ENCODE results near the gene STK36. TPM values are rescaled to one million over a fixed set of nuclear protein-coding genes. Genes with fewer than 3 reads are reported as not detected.

Gene STK36
- total RNA-seq, 1 donor = 18.0 TPM

DNA sequence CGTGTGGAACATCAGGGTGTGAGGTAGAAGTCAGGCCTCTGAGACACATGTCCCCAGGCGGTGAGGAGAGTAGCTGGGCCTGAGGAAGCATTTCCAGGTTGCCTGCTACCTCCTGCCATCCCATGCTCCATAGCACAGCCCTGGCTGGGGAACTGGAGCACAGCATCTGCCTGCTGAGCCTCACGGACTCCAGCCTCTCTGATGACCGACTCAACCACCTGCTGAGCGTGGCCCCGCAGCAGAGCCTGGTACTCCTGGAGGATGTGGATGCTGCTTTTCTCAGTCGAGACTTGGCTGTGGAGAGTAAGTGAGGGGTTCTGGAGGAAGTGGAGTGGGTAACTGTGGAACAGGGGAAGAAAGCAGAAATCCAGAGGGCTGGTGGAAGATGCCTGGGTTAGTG, 9.5 kb upstream of the STK36 start:
- no peak for DNase-seq (ENCODE audit: low read depth in 2 of 3, low spot score in 2 of 3)

DNA sequence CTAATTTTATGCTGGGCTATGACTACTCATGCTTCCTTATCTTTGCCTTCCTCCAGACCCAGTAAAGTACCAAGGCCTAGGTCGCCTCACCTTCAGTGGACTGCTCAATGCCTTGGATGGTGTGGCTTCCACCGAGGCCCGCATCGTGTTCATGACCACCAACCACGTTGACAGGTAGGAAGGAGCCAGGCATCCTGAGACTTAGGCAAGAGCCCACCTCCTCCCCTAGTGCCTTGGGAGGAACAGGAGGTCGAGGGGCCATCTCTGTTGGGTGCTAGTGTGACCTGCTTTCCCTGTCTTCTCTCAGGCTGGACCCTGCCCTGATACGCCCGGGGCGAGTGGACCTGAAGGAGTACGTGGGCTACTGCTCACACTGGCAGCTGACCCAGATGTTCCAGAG, 9.1 kb upstream of the STK36 start:
- no peak for DNase-seq (ENCODE audit: low read depth in 2 of 3, low spot score in 2 of 3)

DNA sequence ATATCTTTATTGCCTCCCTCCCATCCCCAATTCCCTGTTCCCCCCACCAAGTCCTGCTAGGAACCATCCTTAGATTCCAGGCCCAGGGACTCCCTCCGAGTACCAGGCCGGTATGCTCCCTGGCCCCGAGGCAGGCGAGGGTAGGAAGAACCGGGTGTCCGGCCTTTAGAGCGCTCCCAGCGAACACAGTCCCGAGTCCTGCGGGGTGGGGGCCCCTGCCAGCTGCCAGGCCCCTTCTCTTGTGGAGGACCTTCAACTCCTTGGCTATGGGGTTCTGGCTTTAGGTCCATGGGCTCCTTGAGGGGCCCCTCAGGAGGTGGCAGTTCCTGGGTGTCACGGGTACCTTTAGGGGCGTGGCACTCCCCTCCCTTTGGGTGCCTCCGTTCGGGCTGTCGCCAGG, 8.0 kb upstream of the STK36 start:
- no peak for DNase-seq (ENCODE audit: low read depth in 2 of 3, low spot score in 2 of 3)

DNA sequence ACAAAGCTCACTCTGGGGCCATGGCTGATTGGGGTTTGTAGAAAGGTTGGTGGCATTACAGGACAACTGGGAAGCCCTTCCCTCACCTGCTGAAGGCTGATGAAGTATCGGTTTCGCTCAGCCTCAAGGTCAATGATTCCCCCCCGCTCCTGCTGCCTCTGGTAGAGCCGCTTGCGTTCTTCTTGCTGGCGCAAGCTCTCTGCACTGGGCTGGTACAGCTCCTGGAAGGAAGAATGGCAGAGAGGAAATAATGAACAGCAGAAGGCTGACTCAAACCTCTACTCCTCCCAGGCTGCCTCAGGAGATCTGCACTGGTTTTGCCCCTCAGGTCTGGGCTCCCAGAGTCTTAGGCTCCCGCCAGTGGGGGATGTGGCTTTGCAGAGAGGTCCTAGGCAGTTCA, 7.2 kb upstream of the STK36 start:
- no peak for DNase-seq (ENCODE audit: low read depth in 2 of 3, low spot score in 2 of 3)

DNA sequence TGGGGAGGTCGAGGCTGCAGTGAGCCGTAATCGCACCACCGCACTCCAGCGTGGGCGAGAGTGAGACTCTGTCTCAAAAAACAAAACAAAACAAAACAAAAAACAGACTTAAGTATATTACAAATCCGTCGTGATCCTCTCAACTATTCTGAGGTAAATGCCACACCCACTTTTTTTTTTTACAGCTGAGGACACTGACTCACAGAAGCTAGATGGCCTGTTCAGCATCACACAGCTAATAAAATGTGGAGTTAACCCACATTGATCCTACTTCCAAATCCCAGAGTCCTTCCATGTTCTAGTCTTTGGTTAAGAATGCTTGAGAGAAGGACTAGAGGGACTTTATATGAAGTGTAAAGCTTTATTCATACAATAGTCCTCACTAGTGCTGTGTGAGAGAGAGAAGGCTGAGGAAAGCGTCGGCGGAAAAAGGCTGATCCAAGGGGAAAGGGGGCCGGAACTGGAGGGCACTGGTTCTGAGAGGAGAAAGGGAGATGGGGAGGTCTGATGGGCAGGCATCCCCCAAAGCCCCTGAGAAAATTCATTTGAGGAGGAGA, 711 bp upstream of the STK36 start:
- no peak for DNase-seq (ENCODE audit: low read depth in 2 of 3, low spot score in 2 of 3)

DNA sequence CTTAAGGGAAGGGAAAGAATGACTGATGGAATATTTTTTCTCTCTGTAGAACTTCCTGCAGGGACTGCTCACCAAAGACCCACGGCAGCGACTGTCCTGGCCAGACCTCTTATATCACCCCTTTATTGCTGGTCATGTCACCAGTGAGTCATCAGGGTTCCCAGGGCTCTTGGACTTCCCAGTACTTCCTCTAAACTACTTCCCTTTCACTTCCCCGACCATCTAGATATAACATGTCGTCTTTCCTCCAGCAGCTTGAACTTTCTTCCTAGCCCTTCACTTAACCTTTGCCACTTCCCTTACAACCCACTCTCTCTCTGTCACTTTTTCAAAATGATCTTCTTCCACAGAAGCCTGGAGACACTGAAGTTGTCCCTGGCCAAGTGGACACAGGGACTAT, 7.2 kb downstream of the STK36 start:
- DNase-seq (ENCODE audit: low read depth in 2 of 3, low spot score in 2 of 3) = no peak

DNA sequence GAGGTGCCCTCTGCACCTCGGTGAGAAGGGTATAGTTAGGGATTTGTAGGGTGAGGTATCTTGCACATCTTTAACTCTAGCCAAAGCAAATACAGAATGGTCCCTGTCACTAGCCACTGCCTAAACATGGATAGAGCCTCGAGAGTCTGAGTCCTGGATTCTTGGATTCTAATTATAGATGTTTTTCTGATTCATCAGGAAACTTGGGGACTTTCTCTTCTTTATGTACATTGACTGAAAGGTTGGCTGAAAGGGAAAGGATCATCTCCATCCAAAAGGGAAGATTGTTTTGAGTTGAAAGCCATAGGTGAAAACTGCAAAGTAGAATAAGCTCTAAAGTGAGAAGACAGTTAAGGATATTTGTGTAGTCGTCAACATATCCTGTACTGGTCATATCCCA, 8.2 kb downstream of the STK36 start:
- no peak for DNase-seq (ENCODE audit: low read depth in 2 of 3, low spot score in 2 of 3)

DNA sequence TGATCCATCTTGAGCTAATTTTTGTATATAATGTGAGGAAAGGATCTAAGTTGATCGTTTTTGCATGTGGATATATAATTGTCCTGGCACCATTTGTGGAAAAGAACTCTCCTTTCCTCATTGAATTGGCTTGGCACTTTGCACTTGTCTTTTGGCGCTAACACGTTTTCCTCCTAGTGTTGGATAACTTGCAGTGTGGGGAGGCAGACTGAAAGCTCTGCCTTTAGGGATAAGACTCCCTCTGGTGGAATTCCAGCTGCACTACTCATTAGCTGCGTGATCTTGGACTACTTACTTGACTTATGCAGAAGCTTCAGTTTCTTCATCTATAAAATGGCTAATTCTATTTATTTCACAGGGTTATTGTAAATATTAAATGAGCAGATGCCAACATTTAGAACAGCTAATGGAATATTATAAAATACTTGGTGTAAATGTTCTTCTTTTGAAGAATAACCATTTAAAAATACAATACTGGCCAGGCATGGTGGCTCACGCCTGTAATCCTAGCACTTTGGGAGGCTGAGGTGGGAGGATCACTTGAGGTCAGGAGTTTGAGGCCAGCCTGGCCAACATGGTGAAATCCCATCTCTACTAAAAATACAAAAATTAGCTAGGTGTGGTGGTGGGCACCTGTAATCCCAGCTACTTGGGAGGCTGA, 15.6 kb downstream of the STK36 start:
- DNase-seq (ENCODE audit: low read depth in 2 of 3, low spot score in 2 of 3) = peak in 2 of 3 donors; percentile 65 to 82

DNA sequence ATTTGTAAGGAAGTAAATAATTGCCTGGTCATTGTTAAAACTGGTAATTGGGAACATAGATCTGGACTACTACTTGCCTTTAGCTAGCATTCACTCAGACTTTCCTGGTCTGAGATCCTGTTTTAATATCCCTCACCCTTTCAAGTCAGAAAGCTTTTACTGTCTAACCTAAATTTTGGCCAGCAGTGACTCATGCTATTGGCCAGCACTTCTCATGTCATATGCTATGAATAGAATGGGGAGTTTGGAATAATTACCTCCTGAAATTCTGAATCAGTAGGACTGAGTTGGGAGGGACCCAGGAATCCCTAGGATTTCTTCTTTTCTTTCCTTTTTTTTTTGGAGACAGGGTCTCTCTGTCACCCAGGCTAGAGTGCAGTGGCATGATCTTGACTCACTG, 19.3 kb downstream of the STK36 start:
- DNase-seq (ENCODE audit: low read depth in 2 of 3, low spot score in 2 of 3) = no peak

DNA sequence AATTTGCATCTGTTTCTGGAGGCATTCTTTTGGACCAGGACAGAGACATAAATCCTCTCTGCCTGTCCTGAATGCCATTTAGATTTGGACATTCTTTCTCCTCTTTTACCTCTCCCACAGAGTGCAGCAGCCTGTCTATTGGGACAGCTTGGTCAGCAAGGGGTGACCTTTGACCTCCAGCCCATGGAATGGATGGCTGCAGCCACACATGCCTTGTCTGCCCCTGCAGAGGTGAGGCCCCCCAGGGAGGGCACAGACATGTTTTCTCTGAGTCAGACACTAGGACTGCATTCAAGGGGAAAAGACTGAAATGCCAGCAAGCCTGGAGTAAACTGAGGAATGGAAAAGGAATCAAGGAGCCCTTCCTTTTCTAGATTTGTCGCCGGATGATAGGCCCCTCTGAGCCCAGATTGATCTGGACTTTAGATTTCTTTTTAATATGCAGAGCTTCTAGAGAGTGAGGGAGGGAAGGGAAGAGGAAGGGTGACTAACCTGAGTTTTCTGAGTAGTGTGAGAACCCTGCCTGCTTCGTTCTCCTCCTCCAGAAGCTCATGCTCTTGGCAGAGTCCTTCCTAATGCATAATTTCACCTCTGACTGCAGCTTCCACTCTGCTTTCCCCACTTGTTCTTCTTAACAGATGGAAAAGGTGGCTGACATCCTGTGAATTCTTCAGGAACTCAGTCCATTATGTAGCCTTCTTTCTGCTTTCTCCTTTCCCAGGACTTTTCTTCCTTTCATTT, 22.7 kb downstream of the STK36 start:
- DNase-seq (ENCODE audit: low read depth in 2 of 3, low spot score in 2 of 3) = no peak

DNA sequence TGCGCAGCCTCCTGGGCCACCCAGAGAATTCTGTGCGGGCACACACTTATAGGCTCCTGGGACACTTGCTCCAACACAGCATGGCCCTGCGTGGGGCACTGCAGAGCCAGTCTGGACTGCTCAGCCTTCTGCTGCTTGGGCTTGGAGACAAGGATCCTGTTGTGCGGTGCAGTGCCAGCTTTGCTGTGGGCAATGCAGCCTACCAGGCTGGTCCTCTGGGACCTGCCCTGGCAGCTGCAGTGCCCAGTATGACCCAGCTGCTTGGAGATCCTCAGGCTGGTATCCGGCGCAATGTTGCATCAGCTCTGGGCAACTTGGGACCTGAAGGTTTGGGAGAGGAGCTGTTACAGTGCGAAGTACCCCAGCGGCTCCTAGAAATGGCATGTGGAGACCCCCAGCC, 27.0 kb downstream of the STK36 start:
- no peak for DNase-seq (ENCODE audit: low read depth in 2 of 3, low spot score in 2 of 3)

DNA sequence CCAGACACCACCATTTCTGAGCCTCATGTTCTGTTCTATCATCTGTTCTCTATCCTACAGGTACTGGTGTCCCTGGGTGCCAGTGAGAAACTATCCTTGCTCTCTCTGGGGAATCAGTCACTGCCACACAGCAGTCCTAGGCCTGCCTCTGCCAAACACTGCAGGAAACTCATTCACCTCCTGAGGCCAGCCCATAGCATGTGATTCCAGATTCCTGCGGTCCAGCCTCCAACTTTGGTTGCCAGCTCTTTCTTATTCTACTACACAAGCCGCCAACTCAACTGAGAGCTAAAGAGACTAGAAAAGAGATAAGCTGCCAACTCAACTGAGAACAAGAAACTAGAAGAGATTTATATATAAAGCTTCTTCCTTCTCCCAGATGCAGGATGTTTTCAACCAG, 29.9 kb downstream of the STK36 start:
- no peak for DNase-seq (ENCODE audit: low read depth in 2 of 3, low spot score in 2 of 3)

DNA sequence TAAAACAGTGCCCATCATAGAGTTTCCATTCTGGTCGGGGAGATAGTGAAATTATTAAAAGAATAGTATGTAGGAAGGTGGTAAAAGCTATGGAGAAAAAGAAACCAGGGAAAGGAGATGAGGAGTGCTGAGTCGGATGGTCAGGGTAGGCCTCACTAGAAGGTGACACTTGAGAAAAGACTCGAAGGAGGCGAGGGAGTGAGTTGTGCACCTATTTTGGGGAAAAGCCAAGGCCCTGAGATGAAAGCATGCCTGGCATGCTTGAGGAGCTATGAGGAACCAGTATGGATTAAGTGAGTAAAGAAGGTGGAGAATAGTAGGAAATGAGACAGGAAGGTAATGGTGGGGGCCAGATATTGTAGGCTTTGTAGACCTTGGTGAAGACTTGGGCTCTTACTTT, 31.5 kb downstream of the STK36 start:
- DNase-seq (ENCODE audit: low read depth in 2 of 3, low spot score in 2 of 3) = no peak

DNA sequence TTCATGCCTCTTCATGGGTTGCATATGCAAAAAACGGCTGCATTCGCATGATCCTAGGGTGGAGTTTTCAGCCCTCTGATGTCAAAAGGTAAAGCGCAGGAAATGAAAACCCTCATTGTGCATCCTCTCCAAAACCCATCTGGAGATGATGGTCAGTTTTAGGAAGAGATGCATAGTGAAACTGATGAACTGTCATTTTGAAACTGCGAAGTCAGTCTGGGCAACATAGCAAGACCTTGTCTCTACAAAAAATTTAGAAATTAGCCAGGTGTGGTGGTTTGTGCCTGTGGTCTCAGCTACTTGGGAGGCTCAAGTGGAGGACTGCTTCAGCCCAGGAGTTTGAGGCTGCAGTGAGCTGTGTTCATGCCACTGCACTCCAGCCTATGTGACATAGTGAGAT, 36.2 kb downstream of the STK36 start:
- no peak for DNase-seq (ENCODE audit: low read depth in 2 of 3, low spot score in 2 of 3)

DNA sequence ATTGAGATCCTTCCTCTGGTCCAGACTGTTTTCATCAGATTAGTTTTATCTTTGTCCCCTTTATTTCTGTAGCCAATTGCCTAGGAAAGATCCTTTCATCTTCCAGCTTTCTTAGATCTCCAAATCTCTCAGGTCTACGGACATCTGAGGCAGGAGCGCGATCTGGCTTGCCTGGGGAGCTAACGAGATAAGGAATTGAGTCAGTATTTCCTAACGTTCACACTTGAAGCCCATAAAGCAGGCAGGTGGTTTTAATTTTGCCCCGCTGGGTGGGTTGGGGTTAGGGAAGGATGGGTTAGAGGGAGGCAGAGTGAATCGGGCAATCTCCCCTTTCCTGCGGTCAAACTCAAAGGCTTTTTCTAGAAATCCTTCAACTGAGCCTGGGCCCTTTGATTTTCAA, 38.0 kb downstream of the STK36 start:
- DNase-seq (ENCODE audit: low read depth in 2 of 3, low spot score in 2 of 3) = no peak

DNA sequence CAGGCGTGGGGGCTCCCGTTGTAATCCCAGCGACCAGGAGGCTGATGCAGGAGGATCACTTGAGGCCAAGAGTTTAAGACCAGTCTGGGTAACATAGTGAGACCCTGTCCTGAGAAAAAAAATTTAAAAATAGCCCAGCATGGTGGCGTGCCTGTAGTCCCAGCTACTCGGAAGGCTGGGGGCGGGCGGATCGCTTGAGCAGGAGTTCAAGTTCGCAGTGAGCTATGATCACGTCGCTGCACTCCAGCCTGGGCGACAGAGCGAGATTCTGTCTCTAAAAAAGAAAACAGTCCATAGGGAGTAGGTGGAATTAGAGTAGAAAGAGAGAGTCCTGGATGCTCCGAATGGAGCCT, 38.4 kb downstream of the STK36 start:
- peak in 1 of 3 donors; percentile 21 for DNase-seq (ENCODE audit: low read depth in 2 of 3, low spot score in 2 of 3)

DNA sequence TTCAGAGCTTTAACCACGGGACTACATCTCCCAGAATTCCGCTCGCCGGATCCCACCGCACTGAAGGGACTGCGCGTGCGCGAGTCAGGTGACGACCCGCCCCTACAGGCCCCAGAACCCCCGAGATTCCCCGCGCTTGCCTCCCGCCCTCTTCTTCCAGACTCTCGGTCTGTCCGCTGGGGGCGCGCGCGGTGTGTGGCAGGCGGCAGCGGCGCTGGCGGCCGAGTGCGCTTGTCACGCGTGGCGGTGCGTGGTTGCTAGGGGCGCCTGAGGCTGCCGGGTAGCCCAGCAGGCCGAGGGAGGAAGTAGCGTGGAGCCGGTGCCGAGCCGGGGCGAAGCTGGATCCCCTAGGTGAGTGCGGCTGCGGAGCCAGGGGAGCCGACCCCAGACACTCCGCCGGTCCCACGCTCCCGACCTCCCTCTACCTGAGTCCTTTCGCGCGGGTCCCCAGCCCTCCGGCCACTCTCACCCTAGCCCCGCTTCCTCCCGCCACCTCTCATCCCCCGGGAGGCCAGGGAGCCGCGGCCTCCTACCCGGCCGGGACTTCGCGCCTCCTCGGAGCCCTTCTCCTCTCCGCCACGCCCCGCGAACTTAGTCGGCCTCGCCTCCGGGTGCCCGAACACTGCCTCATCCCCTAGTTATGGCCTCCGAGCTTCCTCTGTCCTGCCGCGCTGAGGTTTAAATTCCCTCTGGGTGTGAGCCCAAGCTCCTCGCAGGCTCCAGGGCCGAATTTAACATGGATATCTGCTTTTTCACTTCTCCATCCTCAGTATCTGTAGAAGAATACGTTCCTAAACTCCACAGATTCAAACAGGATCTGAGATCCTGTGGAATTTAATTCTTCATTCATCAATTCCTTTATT, 39.0 kb downstream of the STK36 start, which contains the start of gene TTLL4:
TSS of gene TTLL4 (plus strand) at position 149 of the 863 bp plus-strand sequence. CDS start 26,842 bp downstream, outside the sequence.
- DNase-seq (ENCODE audit: low read depth in 2 of 3, low spot score in 2 of 3) = peak; percentile 92 to 98 (median 97)

DNA sequence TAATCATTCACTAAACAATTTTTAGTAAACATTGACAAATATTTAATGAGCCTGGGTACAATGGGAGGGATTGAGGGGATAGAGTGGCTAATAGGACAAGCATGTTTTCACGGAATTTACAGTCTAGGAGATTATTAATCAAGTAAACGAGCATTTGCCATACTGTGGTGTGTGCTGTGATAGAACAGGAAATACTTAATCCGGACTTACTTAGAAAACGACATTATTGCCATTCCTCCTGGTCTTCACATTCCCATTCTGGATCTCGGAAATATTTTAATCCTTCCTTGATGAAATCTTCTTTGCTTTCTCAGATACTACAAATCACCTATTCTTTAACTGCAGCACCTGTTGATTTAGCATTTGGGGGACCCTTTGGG, 39.7 kb downstream of the STK36 start:
- DNase-seq (ENCODE audit: low read depth in 2 of 3, low spot score in 2 of 3) = no peak

DNA sequence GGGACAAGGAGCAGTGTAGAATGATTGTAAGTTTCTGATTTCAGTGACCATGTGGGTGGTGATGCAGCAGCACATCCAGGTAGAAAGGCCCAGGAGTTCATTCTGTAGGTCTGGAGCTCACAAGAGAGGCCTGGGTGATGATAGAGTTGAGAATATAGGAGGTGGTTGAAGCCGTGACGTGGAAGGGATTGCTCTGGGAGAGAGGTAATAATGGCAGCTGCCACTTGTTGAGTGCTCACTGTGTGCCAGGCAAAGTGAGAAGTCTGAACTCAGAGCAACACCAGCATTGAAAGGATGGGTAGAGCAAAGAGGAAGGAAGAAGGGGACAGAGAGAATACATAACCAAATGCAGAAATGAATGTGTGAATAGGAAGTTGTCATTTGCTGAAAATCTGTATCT, 42.0 kb downstream of the STK36 start:
- no peak for DNase-seq (ENCODE audit: low read depth in 2 of 3, low spot score in 2 of 3)

DNA sequence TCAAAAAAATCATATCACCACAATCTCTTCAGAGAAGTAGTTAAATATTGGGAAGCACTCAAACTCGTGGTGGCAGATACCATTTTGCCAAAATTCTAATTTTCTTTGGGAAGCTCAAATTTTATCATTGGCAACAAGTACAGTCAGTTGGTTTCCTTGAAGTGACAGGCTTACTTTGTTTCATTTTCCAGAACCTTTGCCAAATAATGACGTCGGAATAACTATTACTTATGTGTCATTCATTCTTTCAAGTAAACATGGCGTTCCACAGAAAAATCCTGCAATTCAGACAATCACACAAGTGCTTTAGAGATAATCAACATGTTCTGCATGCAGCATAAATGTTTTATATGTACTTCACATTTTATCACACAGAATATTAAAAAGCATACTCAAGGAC, 44.2 kb downstream of the STK36 start:
- DNase-seq (ENCODE audit: low read depth in 2 of 3, low spot score in 2 of 3) = no peak

DNA sequence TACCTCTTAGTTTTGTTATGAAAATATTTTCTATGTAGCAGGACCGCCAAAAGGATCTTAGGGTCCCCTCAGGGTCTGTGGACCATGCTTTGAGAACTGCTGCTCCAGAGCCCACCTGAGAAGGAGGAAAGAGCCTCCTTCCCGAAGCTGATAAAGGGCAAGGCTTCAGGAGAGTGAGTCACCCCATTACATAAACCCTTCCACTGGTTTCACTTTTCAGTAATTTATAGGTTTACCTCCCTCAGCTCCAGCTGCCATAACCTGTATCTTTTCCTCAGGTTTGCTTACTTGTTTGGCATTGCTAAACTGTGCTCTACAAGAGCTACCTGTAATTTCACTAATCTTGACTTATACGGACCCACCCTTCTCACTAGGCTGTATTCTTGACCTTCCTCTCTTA, 45.4 kb downstream of the STK36 start:
- DNase-seq (ENCODE audit: low read depth in 2 of 3, low spot score in 2 of 3) = no peak
